ENCODE measurements around the gene FBXL14.

Gene FBXL14

DNA sequence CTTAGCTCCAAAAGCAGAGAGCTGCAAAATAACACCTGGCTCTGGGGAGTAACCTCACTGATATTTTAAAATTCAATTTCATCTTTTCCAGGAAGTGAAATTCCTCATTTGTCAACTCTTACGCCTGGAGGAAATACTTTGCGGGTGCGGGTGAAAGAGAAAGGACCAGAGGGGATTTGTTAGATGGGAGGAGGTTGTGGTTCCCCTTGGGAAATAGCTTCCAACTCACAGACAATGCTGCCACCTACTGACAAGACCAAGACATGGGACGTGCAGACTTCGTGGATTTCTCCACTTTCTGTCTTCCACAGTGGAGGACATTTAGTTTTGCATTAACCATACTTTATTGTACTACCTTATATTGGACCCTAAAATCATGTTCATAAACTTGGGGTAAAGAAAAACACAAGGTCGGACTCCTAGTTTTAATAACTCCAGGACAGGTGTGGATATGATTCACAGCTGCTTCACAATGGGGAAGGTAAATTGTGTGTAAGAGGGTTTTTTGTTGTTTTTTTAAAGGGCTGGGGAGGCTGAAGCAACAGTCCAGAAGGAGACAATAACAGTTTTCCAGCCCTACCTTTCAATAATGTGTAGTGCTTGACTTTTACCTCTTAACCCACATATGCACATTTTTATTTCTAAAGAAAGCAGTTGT lies 10.8 kb downstream of the FBXL14 start (continued):
- TF ChIP-seq PRDM6 (tag by site-specific recombination; IDR thresholded peaks at IDR 0.05): peak; percentile 17; the same call in 1 of the 2 replicates
- TF ChIP-seq ZNF585B (tag by site-specific recombination; IDR thresholded peaks at IDR 0.05): no peak
- no peak for TF ChIP-seq ZNF211 (tag by site-specific recombination; IDR thresholded peaks at IDR 0.05; ENCODE audit: low read depth)
- no peak for TF ChIP-seq ZNF155 (tag by site-specific recombination; IDR thresholded peaks at IDR 0.05)
- TF ChIP-seq ZNF391 (tag by site-specific recombination; IDR thresholded peaks at IDR 0.05; ENCODE audit: borderline replicate concordance, low read depth): no peak
- TF ChIP-seq ZNF404 (tag by site-specific recombination; IDR thresholded peaks at IDR 0.05): no peak
- no peak for TF ChIP-seq ZNF777 (tag by site-specific recombination; IDR thresholded peaks at IDR 0.05; ENCODE audit: borderline replicate concordance)
- no peak for TF ChIP-seq ZNF184 (tag by site-specific recombination; IDR thresholded peaks at IDR 0.05)
- no peak for TF ChIP-seq REST (tag by site-specific recombination; IDR thresholded peaks at IDR 0.05)
- TF ChIP-seq ZNF610 (tag by site-specific recombination; IDR thresholded peaks at IDR 0.05; ENCODE audit: borderline replicate concordance): no peak
- no peak for TF ChIP-seq INSM2 (tag by site-specific recombination; IDR thresholded peaks at IDR 0.05)
- no peak for TF ChIP-seq ZNF292 (tag by site-specific recombination; IDR thresholded peaks at IDR 0.05; ENCODE audit: borderline replicate concordance, low read depth)
- no peak for TF ChIP-seq ZSCAN16 (tag by site-specific recombination; IDR thresholded peaks at IDR 0.05)
- TF ChIP-seq, protein P1, sequence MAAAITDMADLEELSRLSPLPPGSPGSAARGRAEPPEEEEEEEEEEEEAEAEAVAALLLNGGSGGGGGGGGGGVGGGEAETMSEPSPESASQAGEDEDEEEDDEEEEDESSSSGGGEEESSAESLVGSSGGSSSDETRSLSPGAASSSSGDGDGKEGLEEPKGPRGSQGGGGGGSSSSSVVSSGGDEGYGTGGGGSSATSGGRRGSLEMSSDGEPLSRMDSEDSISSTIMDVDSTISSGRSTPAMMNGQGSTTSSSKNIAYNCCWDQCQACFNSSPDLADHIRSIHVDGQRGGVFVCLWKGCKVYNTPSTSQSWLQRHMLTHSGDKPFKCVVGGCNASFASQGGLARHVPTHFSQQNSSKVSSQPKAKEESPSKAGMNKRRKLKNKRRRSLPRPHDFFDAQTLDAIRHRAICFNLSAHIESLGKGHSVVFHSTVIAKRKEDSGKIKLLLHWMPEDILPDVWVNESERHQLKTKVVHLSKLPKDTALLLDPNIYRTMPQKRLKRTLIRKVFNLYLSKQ (tag by site-specific recombination; IDR thresholded peaks at IDR 0.05; ENCODE audit: borderline replicate concordance): no peak
- no peak for TF ChIP-seq ZNF26 (tag by site-specific recombination; IDR thresholded peaks at IDR 0.05)
- no peak for TF ChIP-seq TCF7L2 (IDR thresholded peaks at IDR 0.05; ENCODE audit: borderline replicate concordance, low read depth, low read length)
- 0 out of 2 replicates have a peak, but pooled peaks have one; percentile 21 for TF ChIP-seq ZSCAN4 (tag by site-specific recombination; IDR thresholded peaks at IDR 0.05)
- no peak for TF ChIP-seq BCL11A (tag by site-specific recombination; IDR thresholded peaks at IDR 0.05; ENCODE audit: low read depth)
- TF ChIP-seq ZNF433 (tag by site-specific recombination; IDR thresholded peaks at IDR 0.05; ENCODE audit: low read depth): no peak
- TF ChIP-seq, protein P2, sequence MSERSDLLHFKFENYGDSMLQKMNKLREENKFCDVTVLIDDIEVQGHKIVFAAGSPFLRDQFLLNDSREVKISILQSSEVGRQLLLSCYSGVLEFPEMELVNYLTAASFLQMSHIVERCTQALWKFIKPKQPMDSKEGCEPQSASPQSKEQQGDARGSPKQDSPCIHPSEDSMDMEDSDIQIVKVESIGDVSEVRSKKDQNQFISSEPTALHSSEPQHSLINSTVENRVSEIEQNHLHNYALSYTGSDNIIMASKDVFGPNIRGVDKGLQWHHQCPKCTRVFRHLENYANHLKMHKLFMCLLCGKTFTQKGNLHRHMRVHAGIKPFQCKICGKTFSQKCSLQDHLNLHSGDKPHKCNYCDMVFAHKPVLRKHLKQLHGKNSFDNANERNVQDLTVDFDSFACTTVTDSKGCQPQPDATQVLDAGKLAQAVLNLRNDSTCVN (tag by site-specific recombination; optimal IDR thresholded peaks at IDR 0.05): no peak
- TF ChIP-seq ZNF335 (tag by site-specific recombination; conservative IDR thresholded peaks at IDR 0.05): no peak
- no peak for TF ChIP-seq ZNF341 (tag by site-specific recombination; IDR thresholded peaks at IDR 0.05; ENCODE audit: low read depth)
- peak; percentile 52 for TF ChIP-seq ZBTB17 (tag by site-specific recombination; IDR thresholded peaks at IDR 0.05)
- TF ChIP-seq WT1 (tag by site-specific recombination; IDR thresholded peaks at IDR 0.05): peak; percentile 56; the same call in 1 of the 2 replicates
- TF ChIP-seq GLI4 (tag by site-specific recombination; IDR thresholded peaks at IDR 0.05): no peak
- no peak for TF ChIP-seq ZNF843 (tag by site-specific recombination; IDR thresholded peaks at IDR 0.05)
